Astrocyte (in vitro differentiated cells and primary cell): Measurements from ENCODE around the gene LTBP2.

Source experiments
- CTCF ChIP-seq: IDR thresholded peaks from 2 replicates; pipeline ENCODE4 v1.5.1; 2011; ENCODE audit warnings: low read depth, mild to moderate bottlenecking, inconsistent platforms, low read length, moderate library complexity; ENCODE audit not compliant: insufficient read depth
- EZH2 ChIP-seq: IDR thresholded peaks from 2 replicates; pipeline ENCODE4 v1.6.1; 2012; ENCODE audit warnings: mild to moderate bottlenecking, low read length, inconsistent platforms; ENCODE audit not compliant: insufficient read depth

- TF ChIP-seq CTCF: no peak
- TF ChIP-seq EZH2: no peak
Observed at GRCh38 chr14:74533576-74533975, 78.5 kb downstream of the LTBP2 start.
